ENCODE data around the gene LAGE3.

DNA sequence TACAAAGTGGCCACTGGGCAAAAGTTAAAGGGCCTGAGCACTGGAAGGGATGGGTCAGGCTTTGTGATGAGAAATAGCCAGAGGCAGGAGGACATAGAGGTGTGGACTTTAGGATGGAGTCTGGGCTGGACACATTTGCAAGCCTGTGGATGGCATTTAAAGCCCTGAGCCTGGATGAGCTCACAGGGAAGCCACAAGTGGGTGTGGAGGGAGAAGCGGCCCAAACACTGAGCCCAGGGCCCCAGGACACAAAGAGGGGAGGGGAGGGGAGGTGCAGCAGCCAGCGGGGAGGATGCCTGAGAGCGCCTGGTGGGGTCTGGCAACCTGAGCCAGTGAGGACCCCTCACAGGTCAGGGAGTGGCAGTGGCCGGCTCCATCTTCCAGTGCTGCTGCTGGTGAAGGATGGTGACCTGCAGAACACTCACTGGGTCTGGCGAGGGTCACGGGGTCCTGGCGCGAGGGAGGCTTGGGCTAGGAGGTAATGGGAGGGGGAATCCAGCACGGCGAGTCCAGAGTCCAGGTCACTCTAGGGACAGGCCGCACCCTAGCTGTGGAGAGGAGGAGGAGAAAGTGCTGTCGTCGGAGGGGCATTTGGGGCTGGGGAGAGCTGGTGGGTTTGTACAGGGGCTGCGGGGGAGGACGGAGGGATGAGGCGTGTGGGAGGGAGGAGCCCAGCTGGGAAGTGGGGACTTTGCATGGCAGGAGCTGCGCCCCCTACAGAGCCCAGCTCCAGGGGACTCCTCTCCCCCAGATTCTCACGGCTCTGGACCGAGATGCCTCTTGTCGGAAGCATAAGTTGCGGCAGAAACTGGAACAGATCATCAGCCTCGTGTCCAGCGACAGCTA is 7.0 kb downstream of the LAGE3 start:
- TF ChIP-seq EZH2 (IDR thresholded peaks at IDR 0.05; ENCODE audit: insufficient read depth, poor library complexity, severe bottlenecking) (no peak), EZH2phosphoT487 (IDR thresholded peaks at IDR 0.05; ENCODE audit: insufficient read depth, low read depth) (no peak)

Data from GM23248 (cell line).